Erythroblast (primary cell): ENCODE results near the gene C12orf56.

Experiments used
- DNase-seq, 2 experiments: peaks; one replicate each; lab custom pipeline; 2025; lab: John Stamatoyannopoulos, UW
- GATA1 ChIP-seq: IDR thresholded peaks from 2 replicates; pipeline ENCODE4 v1.6.1; 2011; ENCODE audit warnings: low read depth, mild to moderate bottlenecking, control low read depth, low read length, moderate library complexity
- POLR2A ChIP-seq: IDR thresholded peaks from 2 replicates; pipeline ENCODE4 v1.6.1; 2011; ENCODE audit warnings: mild to moderate bottlenecking, low read length

C12orf56 gene

DNA sequence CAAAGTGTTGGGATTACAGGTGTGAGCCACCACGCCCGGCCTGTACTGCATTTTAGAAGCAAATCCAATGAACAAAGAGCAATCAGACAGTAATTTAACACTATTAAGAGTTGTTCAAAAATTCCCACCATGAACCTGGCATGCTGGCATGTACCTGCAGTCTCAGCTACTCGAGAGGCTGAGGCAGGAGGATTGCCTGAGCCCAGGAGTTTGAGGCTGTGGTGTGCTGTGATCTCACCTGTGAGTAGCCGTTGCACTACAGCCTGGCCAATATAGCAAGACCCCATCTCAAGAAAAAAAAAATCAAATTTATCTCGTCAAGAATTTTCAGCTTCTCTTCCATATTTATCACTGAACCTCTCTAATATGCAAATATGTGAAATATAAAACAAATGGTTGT lies 128.7 kb downstream of the C12orf56 start:
- no peak for DNase-seq
- TF ChIP-seq POLR2A, result no peak
- no peak for TF ChIP-seq GATA1

DNA sequence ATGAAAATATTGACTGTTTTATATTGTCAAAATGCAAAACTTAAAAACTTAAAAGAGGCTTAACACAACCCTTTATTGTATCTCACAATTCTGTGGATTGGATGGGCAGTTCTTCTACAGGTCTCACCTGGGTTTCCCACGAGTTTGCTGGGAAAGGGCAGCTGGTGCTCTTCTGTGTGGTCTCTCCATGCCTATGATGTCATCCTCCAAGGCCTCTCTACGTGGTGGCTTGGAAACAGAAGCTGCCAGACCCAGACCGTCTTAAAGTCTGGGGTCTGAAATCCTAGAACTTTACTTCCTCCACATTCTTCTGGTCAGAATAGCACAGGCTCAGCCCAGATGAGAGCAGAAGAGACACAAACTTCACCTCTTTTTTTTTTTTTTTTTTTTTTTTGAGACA lies 132.0 kb downstream of the C12orf56 start:
- TF ChIP-seq POLR2A, result no peak
- no peak for TF ChIP-seq GATA1

GRCh38 chr12:64256166-64256800 lies 134.3 kb downstream of the C12orf56 start:
- TF ChIP-seq POLR2A (no peak), GATA1 (no peak)
- DNase-seq, result peak; percentile 54 to 80

More for the DNA sequence above, 132.0 kb downstream of the C12orf56 start:
- DNase-seq, result no peak

DNA sequence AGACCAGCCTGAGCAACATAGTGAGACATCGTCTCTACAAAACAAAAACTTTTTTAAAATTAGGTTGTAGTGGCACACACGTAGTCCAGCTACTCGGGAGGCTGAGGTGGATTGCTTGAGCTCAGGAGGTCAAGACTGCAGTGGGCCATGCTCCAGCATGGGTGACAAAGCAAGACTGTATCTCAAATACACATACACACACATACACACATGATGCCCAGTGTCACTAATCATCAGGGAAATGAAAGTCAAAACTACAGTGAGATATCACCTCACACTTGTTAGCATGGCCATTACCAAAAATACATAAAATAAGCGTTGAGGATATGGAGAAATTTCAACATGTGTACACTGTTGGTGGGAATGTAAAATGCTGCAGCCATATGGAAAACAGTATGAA lies 135.3 kb downstream of the C12orf56 start:
- TF ChIP-seq POLR2A (no peak), GATA1 (no peak)
- peak; percentile 79 to 82 for DNase-seq

- TF ChIP-seq POLR2A (no peak), GATA1 (no peak)
- no peak for DNase-seq
Measured at GRCh38 chr12:64253356-64253755, 137.2 kb downstream of the C12orf56 start.

DNA sequence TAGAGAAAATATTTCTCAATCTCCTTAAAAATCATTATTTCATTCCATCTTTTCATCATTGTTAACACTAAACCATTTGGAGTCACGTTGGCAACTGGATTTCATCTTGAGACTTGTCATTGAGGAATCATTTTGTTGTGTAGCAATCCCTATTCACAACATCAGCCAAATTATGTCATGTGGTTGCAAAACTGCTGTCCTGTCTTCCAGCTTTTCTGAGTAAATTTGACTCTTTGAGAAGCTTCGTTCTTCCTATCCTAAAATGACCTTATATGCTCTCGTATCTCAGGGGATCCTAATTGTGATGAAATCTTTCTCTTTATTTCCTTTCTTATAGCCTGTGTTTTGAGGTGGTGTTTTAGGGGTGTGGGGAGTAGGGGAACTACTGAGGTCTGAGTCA lies 137.9 kb downstream of the C12orf56 start:
- TF ChIP-seq GATA1, result no peak
- TF ChIP-seq POLR2A, result no peak
- DNase-seq, result peak in 1 of 2 experiments; percentile 4

DNA sequence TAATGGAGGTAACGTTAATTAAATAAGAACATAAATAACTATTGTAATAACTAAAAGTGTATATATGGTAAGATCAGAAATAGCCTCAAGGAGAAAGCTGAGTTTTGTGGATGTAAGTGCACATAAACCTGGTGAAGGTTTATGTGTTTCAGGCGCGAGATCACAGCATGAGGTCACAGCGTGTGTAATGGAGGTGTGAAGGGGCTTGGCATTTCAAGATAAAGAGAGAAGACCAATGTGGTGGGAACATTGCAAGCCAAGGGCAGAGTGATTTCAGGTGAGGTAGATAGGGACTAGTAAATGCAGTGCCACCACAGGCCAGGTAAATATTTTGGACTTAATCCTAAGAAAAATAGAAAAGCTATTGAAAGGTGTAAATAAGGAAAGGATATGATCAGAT lies 146.7 kb downstream of the C12orf56 start:
- TF ChIP-seq GATA1, result no peak

GRCh38 chr12:64240781-64241180 lies 149.8 kb downstream of the C12orf56 start:
- TF ChIP-seq GATA1, result no peak
- no peak for TF ChIP-seq POLR2A

More for the DNA sequence above, 146.7 kb downstream of the C12orf56 start:
- DNase-seq, result no peak

GRCh38 chr12:64237382-64237781 lies 153.2 kb downstream of the C12orf56 start:
- TF ChIP-seq GATA1 (no peak), POLR2A (no peak)
- no peak for DNase-seq

More at GRCh38 chr12:64240781-64241180, 149.8 kb downstream of the C12orf56 start:
- no peak for DNase-seq

GRCh38 chr12:64236549-64236948 lies 154.0 kb downstream of the C12orf56 start:
- DNase-seq, result no peak

DNA sequence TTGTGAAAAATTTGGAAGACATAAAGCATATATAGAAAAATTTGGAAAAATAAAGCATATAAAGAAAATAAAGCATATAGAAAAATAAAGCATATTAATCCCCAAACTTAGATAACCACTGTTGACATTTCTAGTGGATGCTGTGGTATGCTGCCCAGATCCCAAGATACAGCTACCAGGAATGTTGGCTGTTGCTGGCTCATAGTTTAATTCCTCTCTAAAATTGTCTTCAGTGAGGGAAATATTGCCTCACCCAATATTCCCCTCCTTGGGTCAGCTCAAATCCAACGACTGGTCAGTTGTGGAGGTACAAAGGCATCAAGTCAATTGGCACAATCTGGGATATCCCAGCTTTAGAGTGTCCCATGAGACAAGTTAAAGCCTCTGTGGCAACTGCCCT lies 158.4 kb downstream of the C12orf56 start:
- TF ChIP-seq GATA1 (no peak), POLR2A (no peak)
- DNase-seq, result no peak

More at GRCh38 chr12:64236549-64236948, 154.0 kb downstream of the C12orf56 start:
- TF ChIP-seq GATA1, result no peak
- TF ChIP-seq POLR2A, result no peak

- TF ChIP-seq GATA1 (no peak), POLR2A (no peak)
Measured at GRCh38 chr12:64229796-64230195, 160.8 kb downstream of the C12orf56 start.

DNA sequence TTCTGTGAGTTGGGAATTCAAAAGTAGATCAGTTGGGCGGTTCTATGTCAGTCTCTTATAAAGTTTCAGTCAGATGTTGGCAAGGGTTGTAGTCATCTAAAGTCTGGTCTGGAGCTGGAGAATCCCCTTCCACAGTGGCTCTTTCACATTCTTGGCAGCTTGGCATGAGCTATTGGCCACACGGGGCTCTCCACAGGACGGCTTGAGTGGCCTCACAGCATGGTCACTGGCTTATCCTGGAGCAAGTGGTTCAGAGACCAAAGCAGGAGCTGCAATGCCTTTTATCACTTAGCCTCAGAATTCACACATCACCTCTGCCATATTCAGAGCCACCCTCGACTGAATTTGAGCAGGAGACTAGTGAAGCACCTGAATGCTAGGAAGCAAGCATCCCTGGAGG lies 161.3 kb downstream of the C12orf56 start:
- TF ChIP-seq POLR2A (no peak), GATA1 (no peak)

More at GRCh38 chr12:64229796-64230195, 160.8 kb downstream of the C12orf56 start:
- no peak for DNase-seq

DNA sequence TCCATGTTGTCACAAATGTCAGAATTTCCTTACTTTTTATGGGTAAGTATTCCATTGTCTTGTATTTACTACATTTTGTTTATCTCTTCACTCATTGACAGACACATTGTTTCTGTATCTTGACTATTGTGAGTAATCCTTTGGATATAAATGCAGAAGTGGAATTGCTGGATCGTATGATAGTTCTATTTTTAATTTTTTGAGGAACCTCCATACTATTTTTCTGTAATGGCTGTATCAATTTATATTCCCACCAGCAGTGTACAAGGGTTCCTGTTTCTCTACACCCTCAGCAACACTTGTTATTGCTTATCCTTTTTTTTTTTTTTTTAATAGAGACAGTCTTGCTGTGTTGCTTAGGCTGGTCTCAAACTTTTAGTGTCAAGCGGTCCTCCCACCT lies 164.9 kb downstream of the C12orf56 start:
- no peak for TF ChIP-seq POLR2A
- TF ChIP-seq GATA1, result no peak
- no peak for DNase-seq

More for the DNA sequence above, 161.3 kb downstream of the C12orf56 start:
- no peak for DNase-seq
